Renal pelvis (tissue), 4 donors: ENCODE measurements around the gene TAF5L. TPM values are rescaled to one million over a fixed set of nuclear protein-coding genes. Genes with fewer than 3 reads are reported as not detected.
"Not testable (repeated sequence)": the region's sequence is repeated elsewhere in the genome, so short reads cannot be mapped to it uniquely, and the experiment has no call there.

ENCODE experiments used
- DNase-seq: peaks from one replicate; pipeline ENCODE4 v3.0.0-alpha.2; 2013
- polyA plus RNA-seq, 3 donors: library from polyadenylated mRNA; unstranded; fragments of 120-200 nt; gene quantifications; one replicate each; pipeline ENCODE4 v1.2.1, GENCODE V29; 2013; ENCODE audit not compliant: insufficient read length in 3 of 3

Gene TAF5L
- polyA plus RNA-seq, 3 donors, result 17.8 to 20.5 (median 18.8) TPM

GRCh38 chr1:229578168-229579058 is 47.5 kb downstream of the TAF5L start:
- no peak for DNase-seq

- DNase-seq, result no peak
Observed at GRCh38 chr1:229574679-229575442, 51.1 kb downstream of the TAF5L start.

- no peak for DNase-seq
Observed at GRCh38 chr1:229572286-229572685, 53.6 kb downstream of the TAF5L start.

GRCh38 chr1:229570891-229571516 is 54.9 kb downstream of the TAF5L start:
- no peak for DNase-seq

- no peak for DNase-seq
Observed at GRCh38 chr1:229570305-229570704, 55.6 kb downstream of the TAF5L start.

- no peak for DNase-seq
Observed at GRCh38 chr1:229567109-229567868, 58.6 kb downstream of the TAF5L start.

GRCh38 chr1:229563701-229564100 is 62.2 kb downstream of the TAF5L start:
- DNase-seq, result no peak

- DNase-seq, result no peak
Observed at GRCh38 chr1:229563241-229563640, 62.7 kb downstream of the TAF5L start.

GRCh38 chr1:229562686-229563085 is 63.2 kb downstream of the TAF5L start:
- DNase-seq, result no peak

- no peak for DNase-seq
Observed at GRCh38 chr1:229561141-229561540, 64.8 kb downstream of the TAF5L start.

- not testable (repeated sequence) for DNase-seq
Observed at GRCh38 chr1:229560124-229560523, 65.8 kb downstream of the TAF5L start.

- DNase-seq, result not testable (repeated sequence)
Observed at GRCh38 chr1:229559336-229559801, 66.6 kb downstream of the TAF5L start.

- peak; percentile 98 for DNase-seq
Observed at GRCh38 chr1:229558460-229559335, 67.2 kb downstream of the TAF5L start, which contains the start of gene ABCB10. Gene ABCB10 (minus strand): TSS chr1:229558707. CDS start chr1:229558652, 55 bp downstream.

- peak; percentile 31 for DNase-seq
Observed at GRCh38 chr1:229557913-229558414, 68.0 kb downstream of the TAF5L start.

- DNase-seq, result no peak
Observed at GRCh38 chr1:229557200-229557850, 68.6 kb downstream of the TAF5L start.

- no peak for DNase-seq
Observed at GRCh38 chr1:229554886-229555621, 70.9 kb downstream of the TAF5L start.

GRCh38 chr1:229553621-229554130 is 72.2 kb downstream of the TAF5L start:
- no peak for DNase-seq

- DNase-seq, result no peak
Observed at GRCh38 chr1:229552732-229553131, 73.2 kb downstream of the TAF5L start.
